AG10803 (cell line): Measurements from ENCODE around the gene GBA2.

ENCODE experiments used
- DNase-seq: peaks from one replicate; pipeline ENCODE4 v3.0.0; 2010; ENCODE audit warnings: low read depth
- H3K4me3 ChIP-seq: 2 replicates; pipeline ENCODE4 v1.5.1; 2011; ENCODE audit warnings: mild to moderate bottlenecking, low read length, control low read depth
- CTCF ChIP-seq: conservative IDR thresholded peaks from 2 replicates; pipeline ENCODE4 v1.5.1; 2011; ENCODE audit warnings: mild to moderate bottlenecking, low read length, control low read depth, inconsistent platforms

The GBA2 gene

DNA sequence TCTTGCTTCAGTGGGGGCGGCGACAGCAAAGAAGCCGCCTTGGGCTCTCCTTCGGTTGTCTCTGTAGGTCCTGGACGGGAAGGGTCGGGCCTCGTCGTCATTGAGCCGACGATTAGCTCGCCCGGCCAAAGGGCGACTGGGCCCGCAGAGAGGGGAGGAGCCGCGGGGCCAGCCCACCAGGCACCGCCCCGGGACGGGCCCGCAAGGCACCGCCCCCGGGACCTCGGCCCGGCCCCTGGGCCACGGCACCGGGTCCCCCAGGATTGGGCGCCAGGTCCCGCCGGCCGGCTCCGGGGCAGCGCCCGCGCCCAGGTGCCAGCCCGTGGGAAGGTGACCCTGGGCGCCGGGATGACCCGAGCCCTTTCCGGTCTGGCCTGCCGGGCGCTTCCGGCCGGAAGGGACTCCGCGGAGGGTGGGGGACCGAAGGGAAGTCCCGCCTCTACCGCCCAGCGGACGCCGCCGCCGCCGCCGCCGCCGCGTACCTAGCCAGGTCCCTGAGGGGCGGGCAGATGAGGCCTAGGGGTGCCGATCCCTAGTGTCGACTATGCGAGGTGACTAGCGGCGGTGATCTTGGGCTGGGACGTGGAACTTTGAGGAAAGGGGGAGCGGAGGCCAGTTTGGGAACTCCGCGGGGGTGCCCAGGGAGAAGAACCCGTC lies at the start of gene GBA2, which contains the start of gene RGP1:
Gene GBA2, minus strand, starts transcription at position 371 of the 657 bp plus-strand sequence. CDS start 524 bp downstream, outside the sequence.
Gene RGP1, plus strand, starts transcription at position 430 of the 657 bp plus-strand sequence. CDS start 469 bp downstream, outside the sequence.
- TF ChIP-seq CTCF, result no peak
- H3K4me3 ChIP-seq, result peak within 1 kb of the TSS; percentile 86
- DNase-seq, result peak; percentile 58

DNA sequence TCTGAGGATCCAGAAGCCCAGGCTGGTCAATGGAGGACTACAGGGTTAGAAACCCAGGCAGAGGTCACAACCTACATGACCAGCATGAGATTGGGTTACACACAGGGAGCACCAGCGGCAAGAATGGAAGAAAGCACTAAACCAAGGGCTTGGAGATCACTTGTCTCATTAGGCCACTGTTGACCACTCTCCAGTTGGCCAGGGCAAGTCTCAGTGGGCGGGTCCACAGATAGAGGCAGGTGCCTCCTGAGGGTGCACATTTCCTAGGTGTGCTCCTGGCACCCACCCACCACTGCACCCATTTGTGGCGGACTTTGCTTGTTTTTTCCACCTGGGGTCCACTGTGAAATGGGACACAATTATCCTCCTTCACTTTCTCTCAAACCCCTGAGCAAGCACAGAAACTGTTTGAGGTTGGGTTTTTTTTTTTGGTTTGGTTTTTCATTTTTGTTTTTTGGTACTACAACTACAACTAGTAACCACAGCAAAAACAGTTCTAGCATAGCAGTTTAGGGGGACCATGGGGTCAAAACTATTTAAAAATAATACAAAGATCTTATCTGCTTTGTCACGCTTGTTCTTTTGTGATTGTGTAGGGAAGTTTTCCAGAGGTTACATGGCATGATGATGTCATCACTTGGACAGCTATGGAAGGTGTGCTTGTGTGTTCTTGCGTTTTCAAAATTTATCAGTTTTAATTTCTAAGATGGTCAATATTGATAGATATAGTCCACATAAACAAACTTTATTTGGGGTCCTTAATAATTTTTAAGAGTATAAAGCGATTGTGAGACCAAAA lies 48.5 kb upstream of the GBA2 start:
- H3K4me3 ChIP-seq, result no peak overlapping the region
- TF ChIP-seq CTCF, result no peak
- no peak for DNase-seq

DNA sequence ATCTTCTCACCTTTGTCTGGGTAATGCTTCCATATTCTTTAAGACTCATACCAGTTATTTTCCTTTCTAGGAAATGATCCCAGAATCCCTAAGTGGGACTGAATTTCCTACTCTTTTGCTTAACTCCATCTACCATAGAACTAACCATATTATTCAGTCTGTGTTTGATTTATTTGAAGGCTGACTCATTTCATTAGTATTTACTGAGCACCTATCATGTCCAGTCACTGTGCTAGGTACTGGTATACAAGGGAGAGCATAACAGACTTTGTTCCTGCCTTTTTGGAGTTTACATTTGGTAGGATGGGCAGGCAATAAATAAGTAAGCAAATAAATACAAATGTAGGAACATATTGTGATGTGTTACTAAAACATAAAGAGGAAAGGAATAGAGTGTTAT lies 46.7 kb upstream of the GBA2 start:
- no peak for DNase-seq

DNA sequence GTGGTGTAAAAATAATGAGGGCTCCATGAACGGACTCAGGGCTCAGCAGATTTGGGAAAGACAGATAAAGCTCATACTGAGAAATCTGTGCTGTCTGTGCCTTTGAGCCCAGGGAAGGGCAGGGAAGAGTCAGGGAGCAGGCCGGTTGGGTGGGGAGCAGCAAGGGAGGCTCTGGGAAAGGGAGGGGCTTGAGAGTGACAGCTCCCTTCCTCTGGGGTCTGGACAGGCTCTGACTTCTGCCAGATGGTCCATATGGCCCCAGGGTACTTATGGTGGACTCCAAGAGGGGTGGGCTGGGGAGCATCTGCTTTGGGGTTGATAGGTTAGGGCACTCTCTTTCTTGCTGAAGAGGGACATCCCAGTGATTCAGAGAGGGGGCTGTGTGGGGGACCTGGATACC lies 44.4 kb upstream of the GBA2 start:
- no peak for TF ChIP-seq CTCF
- DNase-seq, result no peak
- peak overlapping the region; percentile 74 for H3K4me3 ChIP-seq

More for the DNA sequence above, 46.7 kb upstream of the GBA2 start:
- no peak for TF ChIP-seq CTCF
- H3K4me3 ChIP-seq, result no peak overlapping the region

GRCh38 chr9:35792826-35793225 lies 43.8 kb upstream of the GBA2 start:
- no peak for DNase-seq

GRCh38 chr9:35792024-35792813 lies 43.2 kb upstream of the GBA2 start:
- no peak for DNase-seq

More at GRCh38 chr9:35792826-35793225, 43.8 kb upstream of the GBA2 start:
- peak overlapping the region; percentile 74 for H3K4me3 ChIP-seq
- TF ChIP-seq CTCF, result no peak

More at GRCh38 chr9:35792024-35792813, 43.2 kb upstream of the GBA2 start:
- H3K4me3 ChIP-seq, result peak overlapping the region; percentile 74
- TF ChIP-seq CTCF, result no peak
